Tibial artery (tissue), 4 donors: ENCODE results near the gene MKLN1.
"Not testable (repeated sequence)": the region's sequence is repeated elsewhere in the genome, so short reads cannot be mapped to it uniquely, and the experiment has no call there.

Experiments
- DNase-seq, 2 donors: peaks; one replicate each; pipeline ENCODE4 v3.0.0-alpha.2; 2019
- H3K27ac ChIP-seq, 2 donors: fragments of 200-600 bp; sonication (generic) in 1 of 2; 1 replicate in 1 of 2; 2 replicates in 1 of 2; pipeline ENCODE4 v1.5.1; 2018 to 2019; ENCODE audit warnings: mild to moderate bottlenecking in 1 of 2
- H3K27me3 ChIP-seq, 2 donors: fragments of 200-600 bp; sonication (generic) in 1 of 2; one replicate each; pipeline versions ENCODE4 v1.5.1 to v1.6.0; 2016 to 2019
- H3K36me3 ChIP-seq, 3 donors: fragments of 200-600 bp; sonication (generic) in 2 of 3; one replicate each; pipeline ENCODE4 v1.5.1; 2016 to 2019; ENCODE audit warnings: mild to moderate bottlenecking in 2 of 3
- H3K4me1 ChIP-seq, 4 donors: fragments of 200-600 bp; sonication (generic) in 2 of 4; 1 replicate in 3 of 4; 2 replicates in 1 of 4; pipeline ENCODE4 v1.5.1; 2016 to 2019
- H3K4me3 ChIP-seq, 2 donors: fragments of 200-600 bp; sonication (generic) in 1 of 2; 1 replicate in 1 of 2; 2 replicates in 1 of 2; pipeline ENCODE4 v1.5.1; 2018 to 2019; ENCODE audit warnings: mild to moderate bottlenecking in 2 of 2
- H3K9me3 ChIP-seq, 3 donors: fragments of 200-600 bp; sonication (generic) in 1 of 3; one replicate each; pipeline ENCODE4 v1.5.1; 2016 to 2019
- CTCF ChIP-seq, 2 experiments: fragments of 200-600 bp in 1 of 2; fragments of 450-650 bp in 1 of 2; IDR thresholded peaks; one replicate each; pipeline ENCODE4 v1.5.1; 2017 to 2019; ENCODE audit warnings: antibody characterized with exemption in 2 of 2, mild to moderate bottlenecking in 1 of 2, moderate library complexity in 1 of 2
- intact Hi-C: fragments of 100-400 bp; cut with DNase I; formaldehyde crosslinking; loops from one replicate; pipeline ENCODE4 v1.15.0; 2023; ENCODE audit warnings: low total_unique reads

The MKLN1 gene

GRCh38 chr7:131454498-131454897, 126.8 kb downstream of the MKLN1 start:
- Histone ChIP-seq H3K36me3 (peaks cover 0 to 15% (median 7%) of the 10 kb centered on the region in 3 donors), H3K27ac (no peak overlapping the region), H3K4me1 (no peaks in the 10 kb centered on the region), H3K9me3 (no peaks in the 10 kb centered on the region), H3K27me3 (no peaks in the 10 kb centered on the region), H3K4me3 (no peak overlapping the region)
- no peak for DNase-seq
- intact Hi-C loops: no loop called here
- TF ChIP-seq CTCF (IDR thresholded peaks at IDR 0.05): no peak

- DNase-seq: no peak
- TF ChIP-seq CTCF (IDR thresholded peaks at IDR 0.05): no peak
- H3K27me3 ChIP-seq: no peaks in the 10 kb centered on the region
- peaks cover 0 to 10% (median 2%) of the 10 kb centered on the region in 3 donors for H3K36me3 ChIP-seq
- no peaks in the 10 kb centered on the region for H3K9me3 ChIP-seq
- no peak overlapping the region for H3K4me3 ChIP-seq
- intact Hi-C loops: no loop called here
- H3K4me1 ChIP-seq: no peaks in the 10 kb centered on the region
- H3K27ac ChIP-seq: no peak overlapping the region
These were observed 127.3 kb downstream of the MKLN1 start for GRCh38 chr7:131455001-131455400.

GRCh38 chr7:131455546-131455945, 127.9 kb downstream of the MKLN1 start:
- no peaks in the 10 kb centered on the region for H3K4me1 ChIP-seq
- TF ChIP-seq CTCF (IDR thresholded peaks at IDR 0.05): no peak
- H3K27ac ChIP-seq: no peak overlapping the region
- intact Hi-C loops: no loop called here
- H3K36me3 ChIP-seq: peaks cover 0 to 11% (median 0%) of the 10 kb centered on the region in 3 donors
- H3K9me3 ChIP-seq: no peaks in the 10 kb centered on the region
- H3K27me3 ChIP-seq: no peaks in the 10 kb centered on the region
- DNase-seq: no peak
- no peak overlapping the region for H3K4me3 ChIP-seq

- TF ChIP-seq CTCF (IDR thresholded peaks at IDR 0.05): no peak
- Histone ChIP-seq H3K9me3 (no peaks in the 10 kb centered on the region), H3K27ac (no peak overlapping the region), H3K36me3 (peaks cover 0 to 12% (median 0%) of the 10 kb centered on the region in 3 donors), H3K4me3 (no peak overlapping the region), H3K4me1 (no peaks in the 10 kb centered on the region), H3K27me3 (no peaks in the 10 kb centered on the region)
- intact Hi-C loops: no loop called here
- no peak for DNase-seq
These were observed 128.7 kb downstream of the MKLN1 start for GRCh38 chr7:131456338-131456737.

GRCh38 chr7:131459256-131459655, 131.6 kb downstream of the MKLN1 start:
- DNase-seq: no peak
- H3K27me3 ChIP-seq: no peaks in the 10 kb centered on the region
- no peaks in the 10 kb centered on the region for H3K9me3 ChIP-seq
- no peak overlapping the region for H3K27ac ChIP-seq
- H3K4me1 ChIP-seq: no peaks in the 10 kb centered on the region
- no peak for TF ChIP-seq CTCF (IDR thresholded peaks at IDR 0.05)
- intact Hi-C loops: no loop called here
- peaks cover 9 to 25% (median 24%) of the 10 kb centered on the region in 3 donors for H3K36me3 ChIP-seq
- no peak overlapping the region for H3K4me3 ChIP-seq

- intact Hi-C loops: no loop called here
- no peak for DNase-seq
- Histone ChIP-seq H3K27ac (no peak overlapping the region), H3K9me3 (no peaks in the 10 kb centered on the region), H3K36me3 (peaks cover 23 to 34% (median 34%) of the 10 kb centered on the region in 3 donors), H3K4me1 (no peaks in the 10 kb centered on the region), H3K4me3 (no peak overlapping the region), H3K27me3 (no peaks in the 10 kb centered on the region)
- no peak for TF ChIP-seq CTCF (IDR thresholded peaks at IDR 0.05)
These were observed 134.4 kb downstream of the MKLN1 start for GRCh38 chr7:131462059-131462458.

- H3K4me1 ChIP-seq, H3K9me3 ChIP-seq, DNase-seq, H3K27ac ChIP-seq, intact Hi-C loops, H3K27me3 ChIP-seq, H3K4me3 ChIP-seq: not testable (repeated sequence)
- peaks cover 27 to 41% (median 41%) of the 10 kb centered on the region in 3 donors for H3K36me3 ChIP-seq
These were observed 135.0 kb downstream of the MKLN1 start for GRCh38 chr7:131462715-131463114.
